K562 (cell line): Measurements from ENCODE around the gene DUS3L. TPM values are rescaled to one million over a fixed set of nuclear protein-coding genes. Genes with fewer than 3 reads are reported as not detected.

Experiments used
- ATAC-seq: fragments of 200-7000 bp; cut with Tn5 transposase; 3 replicates; pipeline ENCODE4 v1.9.1; 2020; ENCODE audit warnings: moderate library complexity
- BruUV-seq: library from RNA; stranded (reverse); fragments of 400-500 nt; replicated peaks from 2 replicates; lab custom pipeline; 2021; lab: Mats Ljungman, UMichigan
- CTCF ChIA-PET: fragments of 300-600 bp; formaldehyde crosslinking; extraction: SDS; loops from one replicate; lab custom pipeline; 2021; ENCODE audit warnings: low intra/inter-chr PET ratio; lab: Yijun Ruan, JAX
- POLR2A ChIA-PET: fragments of 300-600, 350-650 bp; sonication (Branson Sonifier 250); formaldehyde crosslinking; extraction: SDS; loops from one replicate; lab custom pipeline; 2021; ENCODE audit warnings: antibody characterized with exemption, inconsistent platforms; lab: Yijun Ruan, JAX
- DNase-seq, 4 experiments: peaks; one replicate each; pipeline versions ENCODE4 v3.0.0 to v3.0.0-alpha.2; 2011 to 2018; ENCODE audit warnings: low spot score in 3 of 4, mixed read lengths in 3 of 4; ENCODE audit errors: extremely low read depth in 1 of 4
- FAIRE-seq: peaks from 2 replicates; lab custom pipeline; 2011; peaks lifted over from hg19 to GRCh38; lab: Jason Lieb, UNC
- H2AFZ ChIP-seq: 2 replicates; pipeline ENCODE4 v1.6.0; 2011; ENCODE audit warnings: low read depth, low read length, control low read depth, inconsistent platforms
- H3K27ac ChIP-seq: fragments of 200-600 bp; 3 replicates; pipeline ENCODE4 v1.8.0; 2011; ENCODE audit warnings: low read depth, mild to moderate bottlenecking, control low read depth, inconsistent platforms, low read length, moderate library complexity, mixed read lengths; ENCODE audit errors: extremely low read depth
- H3K27me3 ChIP-seq, 2 experiments: fragments of 300-600 bp in 1 of 2; 2 replicates in 1 of 2; 3 replicates in 1 of 2; pipeline versions ENCODE4 v1.6.0 to v1.8.0; 2011; ENCODE audit warnings: inconsistent platforms in 2 of 2, low read length in 2 of 2, mild to moderate bottlenecking in 1 of 2, mixed read lengths in 1 of 2, moderate library complexity in 1 of 2; ENCODE audit not compliant: control insufficient read depth in 2 of 2, insufficient read depth in 2 of 2
- H3K36me3 ChIP-seq: fragments of 300-600 bp; 3 replicates; pipeline ENCODE4 v1.8.0; 2011; ENCODE audit warnings: mild to moderate bottlenecking, low read length, inconsistent platforms; ENCODE audit not compliant: control insufficient read depth, insufficient read depth
- H3K4me1 ChIP-seq, 2 experiments: fragments of 200-600 bp in 1 of 2; replicated peaks in 1 of 2; 2 replicates in 1 of 2; 3 replicates in 1 of 2; pipeline versions ENCODE4 v1.5.1 to v1.8.0; 2011; ENCODE audit warnings: inconsistent platforms in 2 of 2, low read length in 2 of 2, mild to moderate bottlenecking in 1 of 2, mixed read lengths in 1 of 2, moderate library complexity in 1 of 2; ENCODE audit not compliant: control insufficient read depth in 2 of 2, insufficient read depth in 2 of 2
- H3K4me2 ChIP-seq: 2 replicates; pipeline ENCODE4 v1.6.1; 2011; ENCODE audit warnings: low read length, control low read depth, inconsistent platforms, mixed read lengths; ENCODE audit not compliant: insufficient read depth
- H3K4me3 ChIP-seq: fragments of 200-600 bp; sonication (generic), shearing (Covaris generic); 2 replicates; pipeline ENCODE4 v1.5.1; 2016; ENCODE audit warnings: control low read depth, inconsistent platforms
- H3K79me2 ChIP-seq: fragments of 200-600 bp; 3 replicates; pipeline ENCODE4 v1.8.0; 2011; ENCODE audit warnings: low read length, inconsistent platforms; ENCODE audit not compliant: control insufficient read depth, insufficient read depth
- H3K9ac ChIP-seq, 2 experiments: 2 replicates each; pipeline versions ENCODE4 v1.6.0 to v1.6.1; 2011; ENCODE audit warnings: low read depth in 2 of 2, low read length in 2 of 2, control low read depth in 1 of 2, inconsistent platforms in 1 of 2, mild to moderate bottlenecking in 1 of 2, mixed read lengths in 1 of 2; ENCODE audit not compliant: insufficient read depth in 1 of 2
- H3K9me1 ChIP-seq: one replicate; pipeline ENCODE4 v1.6.0; 2011; ENCODE audit warnings: inconsistent platforms, mild to moderate bottlenecking, low read length, moderate library complexity; ENCODE audit not compliant: control insufficient read depth, insufficient read depth
- H3K9me3 ChIP-seq: replicated peaks from 2 replicates; pipeline ENCODE4 v1.5.1; 2011; ENCODE audit warnings: low read depth, low read length, inconsistent platforms; ENCODE audit not compliant: control insufficient read depth, insufficient read depth
- H4K20me1 ChIP-seq: replicated peaks from 2 replicates; pipeline ENCODE4 v1.6.1; 2011; ENCODE audit warnings: low read length, inconsistent platforms, mixed read lengths; ENCODE audit not compliant: control insufficient read depth, insufficient read depth
- CHD4 ChIP-seq: fragments of 200-600 bp; sonication (generic); IDR thresholded peaks from 3 replicates; pipeline ENCODE4 v1.6.1; 2012; ENCODE audit warnings: low read depth, mild to moderate bottlenecking, mixed read lengths, low read length, inconsistent platforms; ENCODE audit not compliant: insufficient read depth, insufficient replicate concordance, poor library complexity, severe bottlenecking
- KLF13 ChIP-seq: fragments of 450-650 bp; IDR thresholded peaks from 2 replicates; pipeline ENCODE4 v1.6.1; 2016; ENCODE audit warnings: missing genetic modification characterization, low read depth, mild to moderate bottlenecking, missing compliant biosample characterization, moderate library complexity, borderline replicate concordance
- LARP7 ChIP-seq: fragments of 450-650 bp; IDR thresholded peaks from 2 replicates; pipeline ENCODE4 v1.6.1; 2016
- MAZ ChIP-seq, 2 experiments: fragments of 450-650 bp in 1 of 2; sonication (generic) in 1 of 2; formaldehyde crosslinking; IDR thresholded peaks in 1 of 2; conservative IDR thresholded peaks in 1 of 2; 2 replicates each; pipeline versions ENCODE4 v1.4.0 to v1.5.0; 2020; ENCODE audit warnings: mild to moderate bottlenecking in 1 of 2, missing genetic modification reagents in 1 of 2
- RBM15 ChIP-seq: fragments of 200-400 bp; formaldehyde crosslinking; IDR thresholded peaks from 2 replicates; pipeline ENCODE4 v1.6.1; 2018; ENCODE audit warnings: mild to moderate bottlenecking, low read length, moderate library complexity; ENCODE audit not compliant: insufficient read depth
- RNF2 ChIP-seq: sonication (generic); IDR thresholded peaks from 2 replicates; pipeline ENCODE4 v1.6.1; 2016
- SRSF7 ChIP-seq: fragments of 200-400 bp; formaldehyde crosslinking; optimal IDR thresholded peaks from 2 replicates; pipeline ENCODE3; 2017; ENCODE audit warnings: mild to moderate bottlenecking, low read depth, low read length
- ZNF12 ChIP-seq: sonication (generic); formaldehyde crosslinking; IDR thresholded peaks from 2 replicates; pipeline ENCODE4 v1.4.0; 2020; ENCODE audit warnings: mild to moderate bottlenecking, missing genetic modification reagents
- ZNF146 ChIP-seq: IDR thresholded peaks from one replicate; pipeline ENCODE4 v1.6.1; 2018; ENCODE audit warnings: missing compliant biosample characterization; ENCODE audit not compliant: unreplicated experiment
- ZNF23 ChIP-seq: fragments of 250-450 bp; sonication (Bioruptor Pico); IDR thresholded peaks from 2 replicates; pipeline ENCODE4 v1.4.0; 2020; ENCODE audit warnings: mild to moderate bottlenecking
- WGBS: fragments of 100-300 bp; shearing (Covaris generic); methylation state at CpG from one replicate; pipeline ENCODE4 v1.1.6; 2016; ENCODE audit warnings: low coverage, mixed read lengths; ENCODE audit not compliant: insufficient coverage; ENCODE audit errors: missing lambda C conversion rate; 5-methylcytosine and 5-hydroxymethylcytosine counted together
- in situ Hi-C: fragments of 300-500 bp; cut with MboI; formaldehyde crosslinking; loops from 4 replicates; pipeline ENCODE4 v1.15.0; 2018; ENCODE audit warnings: inconsistent platforms, mixed read lengths
- intact Hi-C: fragments of 100-400 bp; cut with micrococcal nuclease; formaldehyde crosslinking; loops from 2 replicates; pipeline ENCODE4 v1.14.2; 2022
- polyA plus RNA-seq, 8 experiments: library from polyadenylated mRNA; depleted of rRNA in 4 of 8; stranded (reverse) in 5 of 8; unstranded in 3 of 8; fragments of >200 nt; fragmentation: Nextera tagmentation in 2 of 8; fragmentation: Illumina TruSeq in 1 of 8; extraction: Ambion mirVana in 2 of 8; extraction: Trizol in 1 of 8; gene quantifications; 2 replicates each; pipeline versions ENCODE4 v1.2.1 to v1.2.3, GENCODE V29; 2011 to 2014; ENCODE audit warnings: inconsistent platforms in 1 of 8, missing spikeins in 1 of 8
- total RNA-seq, 7 experiments: library from RNA; depleted of rRNA in 6 of 7; stranded (reverse); fragments of >200 nt in 6 of 7; fragmentation: Illumina TruSeq in 2 of 7; extraction: Trizol in 2 of 7; gene quantifications; 2 replicates each; pipeline versions ENCODE4 v1.2.1 to v1.2.3, GENCODE V29; 2011 to 2021; ENCODE audit warnings: low replicate concordance in 1 of 7
- TF ChIP-seq, protein P1 (sequence below): fragments of 250-450 bp; sonication (Bioruptor Pico); IDR thresholded peaks from 2 replicates; pipeline ENCODE4 v1.8.0; 2021; ENCODE audit warnings: moderate library complexity, mild to moderate bottlenecking, inconsistent platforms
- TF ChIP-seq, protein P2 (sequence below), 2 experiments: fragments of 450-650 bp in 1 of 2; sonication (generic) in 1 of 2; formaldehyde crosslinking in 1 of 2; IDR thresholded peaks; 2 replicates each; pipeline versions ENCODE4 v1.7.1 to v1.9.0; 2016 to 2022; ENCODE audit warnings: inconsistent platforms in 1 of 2, mild to moderate bottlenecking in 1 of 2, missing genetic modification reagents in 1 of 2

DUS3L gene
- total and polyA plus RNA-seq, 9 of the 15 experiments (the other 6 are each of a cell fraction or from before 2014, with no cell fraction given): 1.7 to 102 (median 77.5) TPM

- H3K4me1 ChIP-seq: peaks cover 0 to 36% of the 10 kb centered on the region in 2 experiments; a peak in 4 of 5 replicates
- H4K20me1 ChIP-seq: no peaks in the 10 kb centered on the region
- no peaks in the 10 kb centered on the region for H3K9me1 ChIP-seq
- FAIRE-seq (no peak), ATAC-seq (no peak), DNase-seq (no peak)
- H3K27me3 ChIP-seq: peaks cover 13 to 25% of the 10 kb centered on the region in 2 experiments
- H3K9me3 ChIP-seq: no peaks in the 10 kb centered on the region
- no peak overlapping the region for H3K27ac ChIP-seq
- H3K79me2 ChIP-seq: peaks cover 4% of the 10 kb centered on the region; the same call in 1 of the 3 replicates
- 42% methylated on average over 6 of the region's 6 CpGs for WGBS
- ChIA-PET CTCF (no interaction called here), POLR2A (interaction anchor here (0.6 kb wide), 1 partner anchor 9 kb away, joined by 3 read pairs; no protein-coding TSS in a partner anchor)
- intact Hi-C loops (no loop called here), in situ Hi-C loops (no loop called here)
- H3K4me3 ChIP-seq: no peak overlapping the region
- peak overlapping the region in 1 of 2 experiments; percentile 60; a peak in 1 of 4 replicates for H3K9ac ChIP-seq
- H3K36me3 ChIP-seq: no peaks in the 10 kb centered on the region
- BruUV-seq: no TSS peak
- no peak overlapping the region for H2AFZ ChIP-seq
- no peak overlapping the region for H3K4me2 ChIP-seq
- TF ChIP-seq ZNF12 (CRISPR knock-in tag) (no peak), MAZ (CRISPR knock-in tag; conservative IDR thresholded peaks at IDR 0.05 in 1 of 2, IDR thresholded peaks at IDR 0.05 in 1 of 2) (no peak), SRSF7 (no peak), KLF13 (tag) (no peak), LARP7 (no peak), ZNF23 (CRISPR knock-in tag) (no peak), RNF2 (no peak), CHD4 (peak; percentile 41), RBM15 (no peak), ZNF146 (no peak)
- TF ChIP-seq, protein P1, sequence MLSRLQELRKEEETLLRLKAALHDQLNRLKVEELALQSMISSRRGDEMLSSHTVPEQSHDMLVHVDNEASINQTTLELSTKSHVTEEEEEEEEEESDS (CRISPR knock-in tag): no peak
- TF ChIP-seq, protein P2, sequence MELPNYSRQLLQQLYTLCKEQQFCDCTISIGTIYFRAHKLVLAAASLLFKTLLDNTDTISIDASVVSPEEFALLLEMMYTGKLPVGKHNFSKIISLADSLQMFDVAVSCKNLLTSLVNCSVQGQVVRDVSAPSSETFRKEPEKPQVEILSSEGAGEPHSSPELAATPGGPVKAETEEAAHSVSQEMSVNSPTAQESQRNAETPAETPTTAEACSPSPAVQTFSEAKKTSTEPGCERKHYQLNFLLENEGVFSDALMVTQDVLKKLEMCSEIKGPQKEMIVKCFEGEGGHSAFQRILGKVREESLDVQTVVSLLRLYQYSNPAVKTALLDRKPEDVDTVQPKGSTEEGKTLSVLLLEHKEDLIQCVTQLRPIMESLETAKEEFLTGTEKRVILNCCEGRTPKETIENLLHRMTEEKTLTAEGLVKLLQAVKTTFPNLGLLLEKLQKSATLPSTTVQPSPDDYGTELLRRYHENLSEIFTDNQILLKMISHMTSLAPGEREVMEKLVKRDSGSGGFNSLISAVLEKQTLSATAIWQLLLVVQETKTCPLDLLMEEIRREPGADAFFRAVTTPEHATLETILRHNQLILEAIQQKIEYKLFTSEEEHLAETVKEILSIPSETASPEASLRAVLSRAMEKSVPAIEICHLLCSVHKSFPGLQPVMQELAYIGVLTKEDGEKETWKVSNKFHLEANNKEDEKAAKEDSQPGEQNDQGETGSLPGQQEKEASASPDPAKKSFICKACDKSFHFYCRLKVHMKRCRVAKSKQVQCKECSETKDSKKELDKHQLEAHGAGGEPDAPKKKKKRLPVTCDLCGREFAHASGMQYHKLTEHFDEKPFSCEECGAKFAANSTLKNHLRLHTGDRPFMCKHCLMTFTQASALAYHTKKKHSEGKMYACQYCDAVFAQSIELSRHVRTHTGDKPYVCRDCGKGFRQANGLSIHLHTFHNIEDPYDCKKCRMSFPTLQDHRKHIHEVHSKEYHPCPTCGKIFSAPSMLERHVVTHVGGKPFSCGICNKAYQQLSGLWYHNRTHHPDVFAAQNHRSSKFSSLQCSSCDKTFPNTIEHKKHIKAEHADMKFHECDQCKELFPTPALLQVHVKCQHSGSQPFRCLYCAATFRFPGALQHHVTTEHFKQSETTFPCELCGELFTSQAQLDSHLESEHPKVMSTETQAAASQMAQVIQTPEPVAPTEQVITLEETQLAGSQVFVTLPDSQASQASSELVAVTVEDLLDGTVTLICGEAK (IDR thresholded peaks at IDR 0.05): 0 out of 2 replicates have a peak, but pooled peaks have one; percentile 25
- TF ChIP-seq, protein P2 (CRISPR knock-in tag; IDR thresholded peaks at IDR 0.05): no peak
These were observed 41.7 kb upstream of the DUS3L start for GRCh38 chr19:5832527-5833216.
